GM21360 (cell line): Measurements from ENCODE around the gene FAM81A.
"Not testable (repeated sequence)": the region's sequence is repeated elsewhere in the genome, so short reads cannot be mapped to it uniquely, and the experiment has no call there.

ENCODE experiments used
- ATAC-seq: cut with Tn5 transposase; IDR thresholded peaks from one replicate; pipeline ENCODE4 v1.9.1; 2021; ENCODE audit warnings: mild to moderate bottlenecking, moderate library complexity; ENCODE audit not compliant: unreplicated experiment

The FAM81A gene

GRCh38 chr15:59420986-59421618 lies 16.9 kb upstream of the FAM81A start:
- no peak for ATAC-seq

- ATAC-seq = peak; percentile 57
Measured at GRCh38 chr15:59424616-59425015, 13.4 kb upstream of the FAM81A start.

GRCh38 chr15:59428898-59429297 lies 9.1 kb upstream of the FAM81A start:
- ATAC-seq = not testable (repeated sequence)

- no peak for ATAC-seq
Measured at GRCh38 chr15:59432389-59432788, 5.6 kb upstream of the FAM81A start.

- no peak for ATAC-seq
Measured at GRCh38 chr15:59434481-59434880, 3.5 kb upstream of the FAM81A start.

GRCh38 chr15:59436774-59437141 lies 1.2 kb upstream of the FAM81A start:
- ATAC-seq = no peak

GRCh38 chr15:59437142-59437816 lies 707 bp upstream of the FAM81A start:
- ATAC-seq = no peak

GRCh38 chr15:59438625-59439290 lies 772 bp downstream of the FAM81A start:
- no peak for ATAC-seq

- ATAC-seq = no peak
Measured at GRCh38 chr15:59439576-59439975, 1.6 kb downstream of the FAM81A start.

GRCh38 chr15:59443341-59444072 lies 5.5 kb downstream of the FAM81A start:
- ATAC-seq = no peak

GRCh38 chr15:59444081-59444835 lies 6.3 kb downstream of the FAM81A start:
- ATAC-seq = no peak

GRCh38 chr15:59444980-59445545 lies 7.1 kb downstream of the FAM81A start:
- ATAC-seq = no peak

- ATAC-seq = no peak
Measured at GRCh38 chr15:59446232-59446957, 8.4 kb downstream of the FAM81A start.

GRCh38 chr15:59447367-59447766 lies 9.4 kb downstream of the FAM81A start:
- no peak for ATAC-seq

GRCh38 chr15:59448871-59449270 lies 10.9 kb downstream of the FAM81A start:
- ATAC-seq = no peak

GRCh38 chr15:59453474-59454215 lies 15.7 kb downstream of the FAM81A start:
- ATAC-seq = no peak

GRCh38 chr15:59456114-59456513 lies 18.1 kb downstream of the FAM81A start:
- ATAC-seq = no peak

- no peak for ATAC-seq
Measured at GRCh38 chr15:59457103-59457502, 19.1 kb downstream of the FAM81A start.

- ATAC-seq = no peak
Measured at GRCh38 chr15:59461521-59461920, 23.5 kb downstream of the FAM81A start.
